Mammary epithelial cell (primary cell): ENCODE measurements around the gene PADI2.

Source experiments
- CTCF ChIP-seq, 2 donors: IDR thresholded peaks in 1 of 2; conservative IDR thresholded peaks in 1 of 2; 2 replicates each; pipeline ENCODE4 v1.5.1; 2011 to 2012; ENCODE audit warnings: inconsistent platforms in 2 of 2, low read length in 2 of 2, mild to moderate bottlenecking in 2 of 2, control low read depth in 1 of 2, low read depth in 1 of 2; ENCODE audit not compliant: insufficient read depth in 1 of 2; ENCODE audit errors: extremely low read depth in 1 of 2
- EZH2 ChIP-seq: IDR thresholded peaks from 2 replicates; pipeline ENCODE4 v1.6.1; 2012; ENCODE audit warnings: low read length, inconsistent platforms, borderline replicate concordance

- TF ChIP-seq CTCF (conservative IDR thresholded peaks at IDR 0.05 in 1 of 2, IDR thresholded peaks at IDR 0.05 in 1 of 2; ENCODE audit: extremely low read depth in 1 of 2, insufficient read depth in 1 of 2, low read depth in 1 of 2, low read length in 2 of 2) (no peak), EZH2 (no peak)
Measured at GRCh38 chr1:17071794-17072193, 47.5 kb downstream of the PADI2 start.
